HG02678 (cell line): Measurements from ENCODE around the gene CACNB3.

Experiments
- ATAC-seq: cut with Tn5 transposase; IDR thresholded peaks from one replicate; pipeline ENCODE4 v1.9.1; 2021; ENCODE audit warnings: mild to moderate bottlenecking, moderate library complexity; ENCODE audit not compliant: unreplicated experiment

Gene CACNB3

DNA sequence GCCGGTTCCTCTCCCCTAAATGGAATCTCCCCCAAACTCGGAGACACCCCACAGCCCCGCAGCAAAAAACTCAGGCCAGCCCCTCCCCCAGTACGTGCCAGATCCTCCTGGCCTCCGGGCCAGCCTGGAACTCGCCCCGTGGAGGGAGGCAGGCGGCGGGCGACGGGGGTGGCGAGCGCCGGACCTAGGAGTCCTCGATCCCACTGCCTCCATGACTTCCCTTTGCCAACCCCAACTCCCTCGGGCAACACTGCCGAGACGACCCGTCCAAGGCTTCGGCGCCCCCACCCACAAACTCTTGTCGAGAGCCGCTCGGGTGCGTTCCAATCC is 29.8 kb upstream of the CACNB3 start:
- peak; percentile 19 for ATAC-seq

GRCh38 chr12:48788854-48789775 is 29.2 kb upstream of the CACNB3 start, which contains the start of gene ADCY6:
TSS of gene ADCY6 (minus strand) at chr12:48789089. CDS start at chr12:48783434, 5,655 bp downstream.
- ATAC-seq, result peak; percentile 49

- ATAC-seq, result no peak
These were observed 28.4 kb upstream of the CACNB3 start for GRCh38 chr12:48789858-48790326.

DNA sequence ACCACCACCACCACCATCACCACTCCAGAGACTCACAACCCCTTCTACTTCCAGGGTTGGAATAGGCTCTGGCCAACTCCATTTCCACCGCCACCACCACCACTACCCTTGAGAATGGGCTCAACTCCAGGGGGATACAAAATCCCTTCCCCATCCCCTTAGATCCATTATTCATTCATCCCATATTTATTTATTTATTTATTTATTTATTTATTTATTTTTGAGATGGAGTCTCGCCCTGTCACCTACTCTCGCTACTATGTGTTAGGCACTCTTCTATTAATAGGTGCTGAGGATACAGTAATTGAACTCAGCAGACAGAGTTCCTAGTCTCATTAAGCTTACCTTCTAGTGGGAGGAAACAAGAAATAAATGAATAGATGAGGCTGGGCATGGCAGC is 24.6 kb upstream of the CACNB3 start:
- no peak for ATAC-seq

DNA sequence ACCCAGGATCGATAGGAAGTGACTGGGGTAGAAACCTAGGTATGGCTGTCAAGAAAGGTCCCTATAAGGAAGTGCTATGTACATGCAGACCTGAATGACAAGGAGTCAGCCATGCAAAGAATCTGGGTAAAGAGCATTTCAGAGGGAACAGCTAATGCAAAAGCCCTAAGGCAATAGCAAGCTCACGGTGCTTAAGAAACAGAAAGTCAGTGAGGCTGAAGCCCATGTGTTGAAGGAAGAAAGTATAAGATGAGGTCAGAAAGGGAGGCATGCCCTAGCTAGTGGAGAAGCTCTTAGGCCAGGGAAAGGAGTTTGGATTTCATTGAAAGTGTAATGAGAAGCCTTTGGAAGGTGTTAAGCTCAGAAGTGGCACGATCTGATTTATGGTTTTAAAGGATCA is 23.4 kb upstream of the CACNB3 start:
- no peak for ATAC-seq

DNA sequence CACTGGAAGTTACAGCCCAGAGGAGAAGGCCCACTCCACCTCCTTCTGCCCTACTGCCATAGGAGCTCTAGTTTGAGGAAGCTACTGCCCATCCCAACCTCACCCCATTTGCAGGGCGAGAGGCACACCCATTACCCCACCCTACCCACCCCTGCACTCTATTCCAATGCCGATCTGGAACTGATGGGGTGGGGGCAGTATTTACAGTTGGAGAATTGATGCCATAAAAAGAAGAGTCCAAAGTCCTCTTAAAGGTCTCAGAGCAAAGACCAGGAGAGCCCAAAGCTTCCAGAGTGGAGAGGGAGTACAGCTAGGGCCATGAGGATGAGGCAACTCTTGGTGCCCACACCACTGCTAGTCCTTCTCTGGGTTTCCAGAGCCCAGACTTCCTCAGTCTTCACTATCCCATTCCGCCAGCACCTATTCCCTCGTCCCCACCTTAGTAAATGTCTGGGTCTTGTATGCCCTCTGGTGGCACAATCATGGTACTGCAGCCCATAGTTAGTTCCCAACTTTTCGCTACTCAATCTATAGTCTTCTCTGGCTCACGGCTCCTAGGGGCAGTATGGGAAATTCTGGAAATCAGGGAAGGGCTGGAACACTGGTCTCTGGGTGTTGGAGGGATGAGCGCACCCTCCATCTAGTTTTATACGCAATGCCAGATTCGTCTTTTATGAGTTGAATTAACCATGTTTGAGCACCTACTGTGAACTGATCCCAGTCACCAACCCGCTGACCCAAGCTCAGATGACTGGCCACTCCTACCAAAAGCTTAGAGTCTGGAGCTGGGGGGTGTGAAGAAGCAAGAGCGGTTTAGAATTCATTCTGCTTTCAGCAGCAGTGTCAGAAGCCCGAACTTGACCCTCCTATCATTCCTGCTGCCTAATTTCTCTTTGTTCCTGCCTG is 22.5 kb upstream of the CACNB3 start:
- ATAC-seq, result no peak

DNA sequence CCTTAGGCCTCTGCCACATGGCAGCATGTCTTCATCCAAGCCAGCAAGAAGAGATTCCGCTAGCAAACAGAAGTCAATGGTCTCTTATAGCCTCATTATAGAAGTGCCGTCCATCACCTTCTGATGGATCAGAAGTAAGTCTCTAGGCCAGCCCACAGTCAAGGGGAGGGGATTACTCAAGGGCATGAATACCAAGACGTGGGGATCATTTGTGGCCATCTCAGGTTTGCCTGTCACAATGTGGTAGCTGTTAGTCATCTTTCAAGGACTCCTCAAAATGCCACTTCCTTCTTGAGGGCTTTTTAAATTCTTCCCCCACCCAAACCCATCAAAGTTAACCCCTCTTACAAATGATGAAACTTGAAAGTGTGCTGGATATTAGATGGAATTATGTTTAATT is 21.3 kb upstream of the CACNB3 start:
- no peak for ATAC-seq

- ATAC-seq, result no peak
These were observed 17.8 kb upstream of the CACNB3 start for GRCh38 chr12:48800457-48800856.

DNA sequence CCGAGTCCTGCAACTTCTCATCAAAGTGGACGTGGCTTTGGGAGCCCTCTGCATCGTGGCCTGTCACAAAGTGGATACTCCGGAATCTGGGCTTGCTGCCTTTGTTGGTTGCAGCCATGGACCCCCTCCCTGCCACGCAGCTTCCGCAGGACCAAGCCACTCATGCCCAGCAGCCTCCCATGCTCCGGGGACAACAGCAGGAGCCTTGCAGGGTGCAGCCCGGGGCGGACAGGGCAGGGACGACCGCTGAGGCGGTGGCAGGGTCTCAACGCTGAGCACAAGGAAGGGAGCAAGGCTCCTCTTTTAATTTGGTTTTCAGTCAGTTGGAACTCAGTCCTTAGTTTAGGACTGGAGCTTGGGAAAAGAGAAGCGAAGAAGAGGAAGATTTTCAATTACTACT is 17.3 kb upstream of the CACNB3 start:
- ATAC-seq, result no peak

- no peak for ATAC-seq
These were observed 14.6 kb upstream of the CACNB3 start for GRCh38 chr12:48803675-48804074.

DNA sequence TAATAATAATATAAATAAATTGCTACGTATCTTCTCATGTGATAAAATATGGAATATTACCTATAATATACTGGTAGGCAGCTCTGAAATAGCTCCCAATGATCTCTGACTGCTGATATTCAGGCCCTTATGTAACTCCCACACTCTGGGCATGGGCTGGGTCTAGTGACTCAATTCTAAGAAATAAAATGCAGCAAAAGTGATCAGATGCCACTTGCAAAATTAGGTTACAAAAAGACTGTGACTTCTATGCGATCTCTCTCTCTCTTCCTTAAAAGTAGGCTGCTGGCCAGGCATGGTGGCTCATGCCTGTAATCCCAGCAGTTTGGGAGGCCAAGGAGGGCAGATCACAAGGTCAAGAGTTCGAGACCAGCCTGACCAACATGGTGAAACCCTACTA is 10.3 kb upstream of the CACNB3 start:
- no peak for ATAC-seq

GRCh38 chr12:48810903-48811431 is 7.3 kb upstream of the CACNB3 start:
- ATAC-seq, result no peak

DNA sequence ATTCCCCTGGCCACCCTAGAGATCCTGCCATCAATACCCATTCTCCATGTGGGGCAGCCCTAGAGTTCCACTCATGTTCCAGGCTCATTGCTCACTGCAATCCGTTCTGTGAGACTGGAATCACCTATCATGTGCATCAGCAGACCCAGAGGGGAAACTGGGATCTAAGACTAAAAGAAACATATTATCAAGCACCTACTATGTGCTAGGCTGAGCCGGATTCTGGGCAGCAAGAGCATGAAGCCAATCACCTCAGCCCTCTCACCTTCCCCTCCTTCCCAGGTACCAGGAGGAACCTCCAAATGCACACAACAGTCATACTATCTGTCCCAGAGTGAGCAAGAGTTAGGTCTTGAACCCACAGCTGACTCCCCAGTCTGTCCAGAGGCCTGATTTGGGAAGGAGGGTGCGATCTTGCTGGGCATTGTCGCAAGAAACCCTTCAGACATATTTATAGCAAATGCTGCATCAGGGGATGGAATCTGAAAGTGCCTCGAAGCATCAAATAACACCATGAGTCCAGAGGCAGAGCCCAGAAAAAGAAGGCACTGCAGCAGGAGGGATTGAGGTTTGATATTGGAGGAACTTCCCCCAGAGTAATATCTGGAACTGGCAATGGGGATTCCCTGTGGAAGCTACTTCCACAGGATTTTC is 6.7 kb upstream of the CACNB3 start:
- no peak for ATAC-seq

DNA sequence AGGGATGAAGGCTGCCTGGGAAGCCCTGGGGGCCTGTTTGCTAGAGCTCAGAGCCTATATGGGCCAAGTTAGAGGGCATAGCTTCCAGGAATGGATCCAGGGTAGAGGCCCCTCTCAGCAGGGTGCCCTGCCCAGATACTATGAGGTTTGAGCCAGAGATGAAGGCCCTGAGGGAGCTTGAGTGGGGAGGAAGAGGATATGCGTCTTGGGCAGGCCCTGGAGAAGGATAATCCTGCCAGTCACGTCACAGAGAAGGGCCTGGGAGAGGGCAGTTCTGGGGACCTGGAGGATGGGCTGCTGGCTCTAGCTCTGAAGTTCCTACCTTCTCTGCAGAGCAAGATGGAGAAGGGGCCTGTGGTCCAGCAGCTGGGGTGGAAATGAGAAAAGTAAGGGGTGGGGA is 5.9 kb upstream of the CACNB3 start:
- no peak for ATAC-seq

GRCh38 chr12:48813465-48814261 is 4.6 kb upstream of the CACNB3 start:
- no peak for ATAC-seq

DNA sequence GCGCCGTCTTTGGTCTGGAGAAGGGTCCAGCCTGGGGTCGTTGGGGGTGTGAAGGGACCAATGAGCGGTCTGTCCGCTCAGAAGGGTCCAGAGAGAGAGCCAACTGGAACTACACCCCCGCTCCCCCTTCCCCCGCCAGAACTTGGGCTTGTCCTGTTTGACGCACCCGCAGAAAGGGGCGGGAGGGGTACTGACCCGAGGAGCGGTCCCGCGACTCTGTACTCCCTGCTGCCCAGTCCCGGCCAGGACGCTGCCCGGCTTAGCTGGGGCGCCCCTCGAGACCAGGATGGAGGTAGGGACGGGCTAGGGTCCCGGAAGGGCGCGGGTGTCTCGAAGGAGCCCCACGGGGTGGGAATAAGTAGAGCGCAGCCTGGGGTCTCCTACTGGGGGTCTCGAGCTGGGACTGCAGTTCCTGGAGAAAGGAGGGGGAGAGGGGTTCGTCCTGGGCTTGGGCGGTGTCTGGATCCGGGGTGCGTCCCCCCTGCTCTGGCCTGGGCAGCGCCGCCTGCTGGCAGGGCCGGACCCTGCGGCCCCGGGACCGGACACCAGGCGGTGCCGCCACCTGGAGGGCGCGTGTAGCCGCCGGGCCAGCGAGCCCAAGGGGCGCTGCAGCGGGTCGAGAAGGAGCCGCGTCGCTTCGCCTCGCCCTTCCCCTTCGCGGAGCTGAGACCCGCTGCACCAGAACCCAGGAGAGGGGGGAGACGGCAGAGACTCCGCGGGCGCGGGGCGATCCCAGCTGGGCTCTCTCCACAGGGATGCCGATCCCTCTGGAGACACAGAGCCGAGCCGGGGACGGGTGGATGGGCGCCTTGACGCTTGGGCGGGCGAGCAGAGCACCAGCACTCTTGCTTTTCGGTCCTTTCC is 3.8 kb upstream of the CACNB3 start:
- peak; percentile 82 for ATAC-seq

- peak; percentile 29 for ATAC-seq
These were observed 2.9 kb upstream of the CACNB3 start for GRCh38 chr12:48815126-48816110.
